ENCODE results near the gene NUFIP2. TPM values are rescaled to one million over a fixed set of nuclear protein-coding genes. Genes with fewer than 3 reads are reported as not detected.

NUFIP2 gene
- total RNA-seq: 100 to 1,000 TPM in 1 of 2 donors, 10 to 100 TPM in 1; 92.9 to 104 TPM
- polyA plus RNA-seq (2013, experiment 1 of 2): 42.0 TPM
- 36.1 TPM for polyA plus RNA-seq (2013, experiment 2 of 2)
- long read RNA-seq, experiment 1, full-length matches to known transcripts: 1 of 34 reads
- long read RNA-seq, experiment 1, partial matches to known transcripts: 3 of 34 reads
- long read RNA-seq, experiment 1, other reads (novel, unspliced or antisense): 30 of 34 reads
- long read RNA-seq, experiment 2, full-length matches to known transcripts: 26 of 75 reads
- long read RNA-seq, experiment 2, partial matches to known transcripts: 4 of 75 reads
- long read RNA-seq, experiment 2, other reads (novel, unspliced or antisense): 45 of 75 reads
- long read RNA-seq, experiment 3, full-length matches to known transcripts: 4 of 28 reads
- long read RNA-seq, experiment 3, partial matches to known transcripts: 10 of 28 reads
- long read RNA-seq, experiment 3, other reads (novel, unspliced or antisense): 14 of 28 reads
- long read RNA-seq, experiment 4, full-length matches to known transcripts: 2 of 20 reads
- long read RNA-seq, experiment 4, partial matches to known transcripts: 2 of 20 reads
- long read RNA-seq, experiment 4, other reads (novel, unspliced or antisense): 16 of 20 reads

DNA sequence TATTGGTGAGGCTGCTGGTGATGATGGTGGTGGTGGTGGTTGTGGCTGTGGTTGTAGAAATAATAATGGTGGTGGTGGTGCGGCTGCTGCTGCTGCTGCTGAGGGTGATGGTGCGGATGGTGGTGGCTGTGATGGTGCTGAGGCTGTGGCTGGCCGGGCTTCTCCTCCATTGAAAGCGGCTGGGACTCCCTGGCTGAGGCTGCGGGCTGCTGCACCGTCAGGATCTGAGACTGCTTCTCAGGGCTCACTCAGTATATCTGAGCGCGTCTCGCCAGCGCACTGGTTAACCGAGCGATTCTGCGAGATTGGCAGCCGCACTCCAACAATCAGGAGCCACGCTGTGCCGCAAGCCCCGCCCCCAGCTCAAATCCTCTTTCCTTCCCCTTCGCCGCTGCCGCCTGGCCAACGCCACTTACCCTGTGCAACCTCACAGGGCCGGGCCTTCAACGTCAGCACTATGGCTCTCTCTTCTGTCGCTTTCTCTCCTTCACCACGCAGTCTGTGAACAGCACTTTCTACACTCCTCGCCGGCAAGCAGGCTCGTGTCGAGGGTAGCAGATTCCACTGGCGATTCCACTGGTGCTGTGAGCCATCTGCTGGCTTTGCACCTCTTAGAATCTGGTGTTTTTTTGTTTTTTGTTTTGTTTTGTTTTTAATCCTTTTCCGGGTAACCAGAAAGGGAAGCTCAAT, at the start of gene NUFIP2:
Gene NUFIP2, minus strand, starts transcription at position 259 of the 690 bp plus-strand sequence. Its CDS starts 89 bp downstream, at position 170.
- H3K27ac ChIP-seq (ENCODE audit: low read depth, low read length): peak within 1 kb of the TSS; percentile 94
- Mint-ChIP-seq H3K4me3 (peak within 1 kb of the TSS; percentile 100), H3K27ac (peak within 1 kb of the TSS; percentile 98), H3K4me1 (peaks cover 17% of the 10 kb centered on the region), H3K27me3 (ENCODE audit: insufficient read depth) (no peaks in the 10 kb centered on the region), H3K9me3 (no peaks in the 10 kb centered on the region), H3K36me3 (ENCODE audit: low read depth) (peaks cover 16% of the 10 kb centered on the region)
- H3K4me1 ChIP-seq (ENCODE audit: control insufficient read depth, insufficient read depth, low read length): no peaks in the 10 kb centered on the region
- TF ChIP-seq CTCF (conservative IDR thresholded peaks at IDR 0.05): no peak
- H3K36me3 ChIP-seq (ENCODE audit: control insufficient read depth, insufficient read depth, low read length): peaks cover 26% of the 10 kb centered on the region
- 0 to 2% methylated on average over 13 to 30 of the region's 31 CpGs for WGBS, 2 experiments (ENCODE audit: insufficient coverage in 1 of 2, insufficient read length in 1 of 2)
- peak within 1 kb of the TSS; percentile 84 for H3K4me3 ChIP-seq (ENCODE audit: low read length)
- H3K27me3 ChIP-seq (ENCODE audit: control insufficient read depth, insufficient read depth, low read length, poor library complexity, severe bottlenecking): no peaks in the 10 kb centered on the region
- peak within 1 kb of the TSS; percentile 98 for H3K9ac ChIP-seq (ENCODE audit: extremely low read depth, low read length, poor library complexity, severe bottlenecking)
- H3K9me3 ChIP-seq (ENCODE audit: control insufficient read depth, low read length): no peaks in the 10 kb centered on the region
- peak; percentile 100 for DNase-seq

GRCh38 chr17:29342158-29342765, 48.3 kb upstream of the NUFIP2 start:
- Mint-ChIP-seq H3K4me3 (no peak overlapping the region), H3K4me1 (no peaks in the 10 kb centered on the region)

More at GRCh38 chr17:29342158-29342765, 48.3 kb upstream of the NUFIP2 start:
- Histone ChIP-seq H3K9ac (ENCODE audit: extremely low read depth, low read length, poor library complexity, severe bottlenecking) (no peak overlapping the region), H3K4me1 (ENCODE audit: control insufficient read depth, insufficient read depth, low read length) (no peaks in the 10 kb centered on the region), H3K27ac (ENCODE audit: low read depth, low read length) (no peak overlapping the region), H3K9me3 (ENCODE audit: control insufficient read depth, low read length) (no peaks in the 10 kb centered on the region), H3K36me3 (ENCODE audit: control insufficient read depth, insufficient read depth, low read length) (no peaks in the 10 kb centered on the region), H3K27me3 (ENCODE audit: control insufficient read depth, insufficient read depth, low read length, poor library complexity, severe bottlenecking) (no peaks in the 10 kb centered on the region), H3K4me3 (ENCODE audit: low read length) (no peak overlapping the region)
- no peak overlapping the region for H3K27ac Mint-ChIP-seq
- no peaks in the 10 kb centered on the region for H3K9me3 Mint-ChIP-seq
- no peaks in the 10 kb centered on the region for H3K36me3 Mint-ChIP-seq (ENCODE audit: low read depth)
- DNase-seq: no peak
- TF ChIP-seq CTCF (conservative IDR thresholded peaks at IDR 0.05): no peak
- H3K27me3 Mint-ChIP-seq (ENCODE audit: insufficient read depth): no peaks in the 10 kb centered on the region
- WGBS, 2 experiments (ENCODE audit: insufficient coverage in 1 of 2, insufficient read length in 1 of 2): 91 to 93% methylated on average over 8 to 11 of the region's 11 CpGs
